H1 (cell line): ENCODE results near the gene LHPP. TPM values are rescaled to one million over a fixed set of nuclear protein-coding genes. Genes with fewer than 3 reads are reported as not detected.

Source experiments
- CTCF ChIA-PET: fragments of 300-600 bp; sonication (Branson Sonifier 250); formaldehyde crosslinking; loops from one replicate; lab custom pipeline; 2021; ENCODE audit not compliant: partially characterized antibody; lab: Charles Lee
- POLR2A ChIA-PET: fragments of 300-600 bp; sonication (Branson Sonifier 250); formaldehyde crosslinking; loops from one replicate; lab custom pipeline; 2021; ENCODE audit warnings: inconsistent platforms; ENCODE audit not compliant: partially characterized antibody; lab: Charles Lee
- DNase-seq, 2 experiments: peaks; one replicate each; pipeline versions ENCODE4 v3.0.0 to v3.0.0-alpha.2; 2010 to 2022; ENCODE audit warnings: low spot score in 2 of 2, low read depth in 1 of 2, mixed read lengths in 1 of 2
- FAIRE-seq: peaks from 2 replicates; lab custom pipeline; 2011; peaks lifted over from hg19 to GRCh38; lab: Jason Lieb, UNC
- H2AFZ ChIP-seq: 2 replicates; pipeline ENCODE4 v1.8.1; 2012; ENCODE audit warnings: low read length, inconsistent platforms
- H2AK5ac ChIP-seq: 2 replicates; pipeline ENCODE4 v1.6.1; 2013; ENCODE audit warnings: low read depth, low read length
- H2BK120ac ChIP-seq: replicated peaks from 2 replicates; pipeline ENCODE3; 2013; ENCODE audit warnings: low read depth, low read length, inconsistent platforms
- H2BK12ac ChIP-seq: 2 replicates; pipeline ENCODE4 v1.6.1; 2013; ENCODE audit warnings: low read depth, low read length
- H2BK15ac ChIP-seq: 2 replicates; pipeline ENCODE4 v1.6.1; 2013; ENCODE audit warnings: low read length
- H2BK20ac ChIP-seq: 2 replicates; pipeline ENCODE4 v1.6.1; 2013; ENCODE audit warnings: low read length
- H2BK5ac ChIP-seq: 2 replicates; pipeline ENCODE4 v1.6.1; 2013; ENCODE audit warnings: low read depth, low read length
- H3K14ac ChIP-seq: 2 replicates; pipeline ENCODE4 v1.6.1; 2013; ENCODE audit warnings: inconsistent platforms; ENCODE audit not compliant: insufficient read length
- H3K18ac ChIP-seq: 2 replicates; pipeline ENCODE4 v1.6.1; 2013; ENCODE audit warnings: low read length; ENCODE audit errors: extremely low read depth
- H3K23ac ChIP-seq: 2 replicates; pipeline ENCODE4 v1.6.1; 2013; ENCODE audit warnings: inconsistent platforms; ENCODE audit not compliant: insufficient read length
- H3K23me2 ChIP-seq: 2 replicates; pipeline ENCODE4 v1.6.1; 2013; ENCODE audit warnings: low read depth, low read length
- H3K27ac ChIP-seq: 2 replicates; pipeline ENCODE4 v1.6.1; 2011; ENCODE audit warnings: low read depth, low read length, inconsistent platforms
- H3K27me3 ChIP-seq, 4 experiments: replicated peaks in 1 of 4; 1 replicate in 1 of 4; 2 replicates in 3 of 4; pipeline versions ENCODE4 v1.6.1 to v1.8.1; 2011 to 2013; ENCODE audit warnings: low read length in 3 of 4, mild to moderate bottlenecking in 3 of 4, inconsistent platforms in 2 of 4, mixed read lengths in 2 of 4, moderate library complexity in 1 of 4; ENCODE audit not compliant: control insufficient read depth in 3 of 4, insufficient read depth in 3 of 4; ENCODE audit errors: extremely low read depth in 1 of 4
- H3K36me3 ChIP-seq, 4 experiments: 2 replicates each; pipeline versions ENCODE4 v1.6.1 to v1.8.1; 2011 to 2013; ENCODE audit warnings: mild to moderate bottlenecking in 4 of 4, low read length in 3 of 4, moderate library complexity in 2 of 4, control low read depth in 1 of 4, inconsistent platforms in 1 of 4; ENCODE audit not compliant: insufficient read depth in 4 of 4, control insufficient read depth in 2 of 4
- H3K4ac ChIP-seq: replicated peaks from 2 replicates; pipeline ENCODE3; 2013; ENCODE audit warnings: low read length, low read depth, mixed read lengths, inconsistent platforms; ENCODE audit not compliant: insufficient read length
- H3K4me1 ChIP-seq, 4 experiments: replicated peaks in 1 of 4; 1 replicate in 1 of 4; 2 replicates in 3 of 4; pipeline versions ENCODE4 v1.6.1 to v1.8.1; 2011 to 2013; ENCODE audit warnings: low read length in 3 of 4, inconsistent platforms in 2 of 4, mixed read lengths in 1 of 4; ENCODE audit not compliant: insufficient read depth in 4 of 4, control insufficient read depth in 3 of 4
- H3K4me2 ChIP-seq, 2 experiments: 2 replicates each; pipeline versions ENCODE4 v1.6.1 to v1.8.1; 2011 to 2013; ENCODE audit warnings: low read depth in 2 of 2, low read length in 2 of 2, control low read depth in 1 of 2, inconsistent platforms in 1 of 2, mild to moderate bottlenecking in 1 of 2; ENCODE audit not compliant: insufficient read depth in 1 of 2
- H3K4me3 ChIP-seq, 4 experiments: fragments of 200-600, 300-600 bp in 1 of 4; sonication (generic), shearing (Covaris generic), sonication (Bioruptor Twin) in 1 of 4; 2 replicates each; pipeline versions ENCODE4 v1.5.1 to v1.8.1; 2011 to 2016; ENCODE audit warnings: low read length in 4 of 4, low read depth in 3 of 4, control low read depth in 2 of 4, inconsistent platforms in 2 of 4, mild to moderate bottlenecking in 2 of 4, mixed read lengths in 1 of 4, moderate library complexity in 1 of 4; ENCODE audit not compliant: insufficient read depth in 2 of 4; ENCODE audit errors: extremely low read depth in 1 of 4
- H3K56ac ChIP-seq: replicated peaks from 2 replicates; pipeline ENCODE3; 2013; ENCODE audit warnings: low read depth, mild to moderate bottlenecking, mixed read lengths, low read length, inconsistent platforms; ENCODE audit not compliant: insufficient read length
- H3K79me1 ChIP-seq: 2 replicates; pipeline ENCODE4 v1.6.1; 2013; ENCODE audit warnings: low read depth, low read length, control low read depth
- H3K79me2 ChIP-seq, 2 experiments: 2 replicates each; pipeline versions ENCODE4 v1.6.1 to v1.8.1; 2012 to 2013; ENCODE audit warnings: low read length in 2 of 2, mild to moderate bottlenecking in 2 of 2, inconsistent platforms in 1 of 2; ENCODE audit not compliant: insufficient read depth in 2 of 2, control insufficient read depth in 1 of 2
- H3K9ac ChIP-seq, 4 experiments: replicated peaks in 1 of 4; 1 replicate in 1 of 4; 2 replicates in 3 of 4; pipeline versions ENCODE4 v1.6.1 to v1.8.1; 2011 to 2013; ENCODE audit warnings: low read depth in 3 of 4, low read length in 3 of 4, control low read depth in 2 of 4, mild to moderate bottlenecking in 2 of 4, moderate library complexity in 2 of 4, inconsistent platforms in 1 of 4; ENCODE audit errors: extremely low read depth in 1 of 4
- H3K9me3 ChIP-seq, 2 experiments: 2 replicates each; pipeline versions ENCODE4 v1.6.1 to v1.8.1; 2012 to 2013; ENCODE audit warnings: mild to moderate bottlenecking in 2 of 2, moderate library complexity in 2 of 2, control low read depth in 1 of 2, inconsistent platforms in 1 of 2, low read depth in 1 of 2, low read length in 1 of 2, mixed read lengths in 1 of 2; ENCODE audit not compliant: insufficient read depth in 2 of 2
- H4K20me1 ChIP-seq, 2 experiments: replicated peaks in 1 of 2; 2 replicates each; pipeline versions ENCODE3 to v1.8.1; 2011 to 2013; ENCODE audit warnings: inconsistent platforms in 2 of 2, low read length in 2 of 2, mild to moderate bottlenecking in 1 of 2; ENCODE audit not compliant: insufficient read depth in 2 of 2, control insufficient read depth in 1 of 2
- H4K5ac ChIP-seq: 2 replicates; pipeline ENCODE4 v1.6.1; 2013; ENCODE audit warnings: low read length, low read depth, mixed read lengths, inconsistent platforms; ENCODE audit not compliant: insufficient read length
- H4K8ac ChIP-seq: 2 replicates; pipeline ENCODE4 v1.8.0; 2013; ENCODE audit warnings: mild to moderate bottlenecking, moderate library complexity, low read length, inconsistent platforms; ENCODE audit not compliant: insufficient read depth; ENCODE audit errors: extremely low read depth
- H4K91ac ChIP-seq: replicated peaks from 2 replicates; pipeline ENCODE3; 2013; ENCODE audit warnings: low read length, mixed read lengths, inconsistent platforms; ENCODE audit not compliant: insufficient read length
- CTBP2 ChIP-seq: IDR thresholded peaks from 2 replicates; pipeline ENCODE4 v1.7.0; 2011; ENCODE audit warnings: borderline replicate concordance, mild to moderate bottlenecking, moderate library complexity, mixed read lengths, low read length; ENCODE audit not compliant: insufficient read depth, insufficient read length
- EP300 ChIP-seq, 2 experiments: IDR thresholded peaks; 1 replicate in 1 of 2; 2 replicates in 1 of 2; pipeline ENCODE4 v1.6.1; 2011 to 2012; ENCODE audit warnings: low read depth in 2 of 2, low read length in 2 of 2, mild to moderate bottlenecking in 2 of 2, borderline replicate concordance in 1 of 2, inconsistent platforms in 1 of 2, moderate library complexity in 1 of 2
- GTF2F1 ChIP-seq: IDR thresholded peaks from 2 replicates; pipeline ENCODE4 v1.6.1; 2012; ENCODE audit warnings: low read depth, low read length, improper control_type of control experiment, borderline replicate concordance
- HDAC6 ChIP-seq: IDR thresholded peaks from one replicate; pipeline ENCODE4 v1.7.1; 2012; ENCODE audit warnings: low read depth, mild to moderate bottlenecking, inconsistent platforms, low read length, moderate library complexity
- KDM5A ChIP-seq: fragments of 200-600 bp; IDR thresholded peaks from 2 replicates; pipeline ENCODE4 v1.7.1; 2012; ENCODE audit warnings: mild to moderate bottlenecking, low read length, inconsistent platforms, mixed read lengths
- RAD21 ChIP-seq, 2 experiments: IDR thresholded peaks in 1 of 2; conservative IDR thresholded peaks in 1 of 2; 2 replicates each; pipeline ENCODE4 v1.6.1; 2011; ENCODE audit warnings: low read depth in 2 of 2, low read length in 2 of 2, improper control_type of control experiment in 1 of 2, inconsistent platforms in 1 of 2, mild to moderate bottlenecking in 1 of 2, moderate library complexity in 1 of 2
- SAP30 ChIP-seq: fragments of 300-600 bp; sonication (generic); IDR thresholded peaks from 2 replicates; pipeline ENCODE4 v1.7.1; 2012; ENCODE audit warnings: low read length, moderate library complexity, mild to moderate bottlenecking, inconsistent platforms; ENCODE audit not compliant: insufficient read depth, insufficient replicate concordance
- SIRT6 ChIP-seq: IDR thresholded peaks from one replicate; pipeline ENCODE4 v1.7.1; 2012; ENCODE audit warnings: low read length, inconsistent platforms
- YY1 ChIP-seq: IDR thresholded peaks from 2 replicates; pipeline ENCODE4 v1.6.1; 2011; ENCODE audit warnings: low read depth, mild to moderate bottlenecking, low read length
- WGBS, 2 experiments: shearing (Covaris generic) in 1 of 2; methylation state at CpG; one replicate each; pipeline versions ENCODE4 v1.1.6 to v1.1.7; 2013 to 2015; ENCODE audit warnings: low lambda C conversion rate in 2 of 2, mixed read lengths in 2 of 2, inconsistent platforms in 1 of 2, low coverage in 1 of 2, missing lambda C conversion rate in 1 of 2; ENCODE audit not compliant: insufficient replicate concordance in 2 of 2, insufficient coverage in 1 of 2, insufficient read length in 1 of 2; ENCODE audit errors: extremely low coverage in 1 of 2, missing lambda C conversion rate in 1 of 2; 5-methylcytosine and 5-hydroxymethylcytosine counted together
- polyA plus RNA-seq, 7 experiments: library from polyadenylated mRNA; depleted of rRNA in 3 of 7; stranded (reverse) in 5 of 7; unstranded in 2 of 7; fragments of >200 nt in 5 of 7; fragments of 200-250 nt in 2 of 7; gene quantifications; 1 replicate in 5 of 7; 2 replicates in 1 of 7; 4 replicates in 1 of 7; pipeline versions ENCODE4 v1.2.1 to v1.2.3, GENCODE V29; 2011 to 2013; ENCODE audit warnings: missing spikeins in 2 of 7, mixed read lengths in 2 of 7
- total RNA-seq: library from RNA; stranded (reverse); fragmentation: NEBNext Ultra II Directional; extraction: Animal tissue kit (Norgen Biotek cat#: 25700); gene quantifications from 2 replicates; pipeline ENCODE4 v1.2.1, GENCODE V29; 2021
- TF ChIP-seq, protein P1 (sequence below): IDR thresholded peaks from 2 replicates; pipeline ENCODE4 v1.6.1; 2012; ENCODE audit warnings: inconsistent platforms
- TF ChIP-seq, protein P2 (sequence below): IDR thresholded peaks from 2 replicates; pipeline ENCODE4 v1.6.1; 2012; ENCODE audit warnings: low read length, inconsistent platforms

LHPP gene
- total and polyA plus RNA-seq, 2 of the 8 experiments (the other 6 are each of a cell fraction or from before 2014, with no cell fraction given) = 26.0 to 45.0 TPM

DNA sequence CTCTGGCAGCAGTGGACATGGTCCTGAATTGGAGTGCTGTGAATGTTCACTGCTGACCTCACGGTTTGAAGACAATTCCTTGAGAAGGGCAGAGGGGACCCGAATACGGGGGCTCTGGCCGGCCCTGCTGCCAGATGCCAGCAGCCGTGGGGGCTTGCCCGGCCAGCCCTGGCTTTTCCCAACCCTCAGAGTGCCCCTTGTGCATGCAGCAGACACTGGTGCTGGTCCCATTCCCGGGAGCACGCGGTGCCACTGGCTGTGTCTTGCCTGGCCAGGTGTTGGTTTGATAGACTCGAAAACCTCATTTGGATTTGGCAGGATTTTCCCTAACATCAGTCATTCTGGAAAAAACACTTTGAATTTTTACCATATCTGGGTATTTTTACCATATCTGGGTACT lies 49.1 kb downstream of the LHPP start:
- H3K79me1 ChIP-seq = no peaks in the 10 kb centered on the region
- H2BK5ac ChIP-seq = no peak overlapping the region; the same call in 1 of the 2 replicates
- no peak overlapping the region for H3K14ac ChIP-seq
- H4K8ac ChIP-seq = no peak overlapping the region
- H3K9me3 ChIP-seq = no peaks in the 10 kb centered on the region
- no peak for DNase-seq
- H3K27me3 ChIP-seq = no peaks in the 10 kb centered on the region
- H3K4me3 ChIP-seq = no peak overlapping the region
- no peak overlapping the region for H4K91ac ChIP-seq
- no peak overlapping the region for H3K23ac ChIP-seq
- H2AK5ac ChIP-seq = no peak overlapping the region
- no peak overlapping the region for H3K4ac ChIP-seq
- H2BK15ac ChIP-seq = no peak overlapping the region
- no peak overlapping the region for H3K56ac ChIP-seq
- H3K4me1 ChIP-seq = peaks cover 0 to 2% (median 0%) of the 10 kb centered on the region in 4 experiments; a peak in 1 of 7 replicates
- no peak overlapping the region for H3K4me2 ChIP-seq
- H3K9ac ChIP-seq = no peak overlapping the region
- H3K18ac ChIP-seq = no peak overlapping the region
- no peak overlapping the region for H2AFZ ChIP-seq
- CTCF ChIA-PET = interaction anchor here (0.8 to 2.0 kb wide), 3 partner anchors 10 to 107 kb away, joined by 3 to 7 read pairs (median 3); no protein-coding TSS in a partner anchor
- no peak for FAIRE-seq
- H2BK12ac ChIP-seq = no peak overlapping the region
- H2BK20ac ChIP-seq = no peak overlapping the region
- H3K36me3 ChIP-seq = no peaks in the 10 kb centered on the region
- H3K23me2 ChIP-seq = peaks cover 10% of the 10 kb centered on the region; the same call in 1 of the 2 replicates
- no peak overlapping the region for H2BK120ac ChIP-seq
- H3K27ac ChIP-seq = no peak overlapping the region
- H4K20me1 ChIP-seq = no peaks in the 10 kb centered on the region
- POLR2A ChIA-PET = no interaction called here
- H3K79me2 ChIP-seq = no peaks in the 10 kb centered on the region
- 93% methylated on average over 10 of the region's 10 CpGs; no CpG with 5 or more reads in 1 of the 2 experiments for WGBS, 2 experiments
- H4K5ac ChIP-seq = no peak overlapping the region
- TF ChIP-seq EP300 (IDR thresholded peaks at IDR 0.05; ENCODE audit: borderline replicate concordance in 1 of 2, low read depth in 2 of 2, low read length in 2 of 2) = no peak
- no peak for TF ChIP-seq GTF2F1
- TF ChIP-seq KDM5A = no peak
- TF ChIP-seq HDAC6 = no peak
- TF ChIP-seq SIRT6 = no peak
- no peak for TF ChIP-seq RAD21 (IDR thresholded peaks at IDR 0.05 in 1 of 2, conservative IDR thresholded peaks at IDR 0.05 in 1 of 2; ENCODE audit: low read depth in 2 of 2, low read length in 2 of 2)
- TF ChIP-seq YY1 = no peak
- TF ChIP-seq, protein P1, sequence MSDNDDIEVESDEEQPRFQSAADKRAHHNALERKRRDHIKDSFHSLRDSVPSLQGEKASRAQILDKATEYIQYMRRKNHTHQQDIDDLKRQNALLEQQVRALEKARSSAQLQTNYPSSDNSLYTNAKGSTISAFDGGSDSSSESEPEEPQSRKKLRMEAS = no peak
- no peak for TF ChIP-seq CTBP2
- TF ChIP-seq SAP30 = no peak
- TF ChIP-seq, protein P2, sequence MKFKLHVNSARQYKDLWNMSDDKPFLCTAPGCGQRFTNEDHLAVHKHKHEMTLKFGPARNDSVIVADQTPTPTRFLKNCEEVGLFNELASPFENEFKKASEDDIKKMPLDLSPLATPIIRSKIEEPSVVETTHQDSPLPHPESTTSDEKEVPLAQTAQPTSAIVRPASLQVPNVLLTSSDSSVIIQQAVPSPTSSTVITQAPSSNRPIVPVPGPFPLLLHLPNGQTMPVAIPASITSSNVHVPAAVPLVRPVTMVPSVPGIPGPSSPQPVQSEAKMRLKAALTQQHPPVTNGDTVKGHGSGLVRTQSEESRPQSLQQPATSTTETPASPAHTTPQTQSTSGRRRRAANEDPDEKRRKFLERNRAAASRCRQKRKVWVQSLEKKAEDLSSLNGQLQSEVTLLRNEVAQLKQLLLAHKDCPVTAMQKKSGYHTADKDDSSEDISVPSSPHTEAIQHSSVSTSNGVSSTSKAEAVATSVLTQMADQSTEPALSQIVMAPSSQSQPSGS = no peak
